ENCODE measurements around the gene PRDM5.

Gene PRDM5

DNA sequence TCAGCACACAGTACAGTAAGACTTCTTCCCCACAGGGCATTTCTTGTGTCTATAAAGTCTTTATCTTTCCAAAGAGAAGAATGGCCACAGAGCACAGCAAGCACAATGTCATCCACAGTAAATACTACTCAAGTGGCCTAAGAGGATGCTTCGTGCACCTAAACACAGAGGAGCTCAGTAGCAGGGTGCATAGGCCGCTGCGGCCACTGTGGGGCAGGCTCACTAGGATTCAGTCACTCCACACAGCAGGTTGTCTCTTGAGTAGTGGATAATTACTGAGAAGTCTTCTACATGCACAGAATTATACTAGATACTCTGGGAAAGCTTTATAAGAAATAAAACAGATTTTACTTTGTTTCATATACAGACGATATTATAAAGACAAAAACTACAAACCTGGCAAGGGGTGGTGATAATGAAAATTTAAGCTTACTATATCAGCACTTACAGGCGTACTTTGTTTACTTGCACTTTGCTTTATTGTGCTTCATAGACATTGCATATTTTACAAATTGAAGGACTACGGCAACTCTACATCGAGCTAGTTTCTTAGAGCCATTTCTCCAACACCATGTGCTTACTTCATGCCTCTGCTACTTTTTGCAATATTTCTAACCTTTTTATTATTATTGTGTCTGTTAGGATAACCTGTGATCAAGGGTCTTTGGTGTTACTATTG lies 78.5 kb downstream of the PRDM5 start:
- CTCF ChIA-PET: interaction anchor here (1.0 to 1.3 kb wide), 2 partner anchors 30 to 112 kb away, joined by 3 read pairs; no protein-coding TSS in a partner anchor
- TF ChIP-seq CTCF (IDR thresholded peaks at IDR 0.05; ENCODE audit: control extremely low read depth, extremely low read depth, low read depth, missing control alignments): no peak
- no peak for DNase-seq (ENCODE audit: extremely low spot score)
- POLR2A ChIA-PET: no interaction called here

GRCh38 chr4:120842031-120842430 lies 80.5 kb downstream of the PRDM5 start:
- TF ChIP-seq CTCF (IDR thresholded peaks at IDR 0.05; ENCODE audit: control extremely low read depth, extremely low read depth, low read depth, missing control alignments): no peak
- no peak for DNase-seq (ENCODE audit: extremely low spot score)
- POLR2A ChIA-PET: no interaction called here
- CTCF ChIA-PET: no interaction called here

GRCh38 chr4:120841580-120841979 lies 80.9 kb downstream of the PRDM5 start:
- POLR2A ChIA-PET: no interaction called here
- TF ChIP-seq CTCF (IDR thresholded peaks at IDR 0.05; ENCODE audit: control extremely low read depth, extremely low read depth, low read depth, missing control alignments): no peak
- CTCF ChIA-PET: no interaction called here
- no peak for DNase-seq (ENCODE audit: extremely low spot score)

GRCh38 chr4:120839974-120840751 lies 82.4 kb downstream of the PRDM5 start:
- no peak for TF ChIP-seq CTCF (IDR thresholded peaks at IDR 0.05; ENCODE audit: control extremely low read depth, extremely low read depth, low read depth, missing control alignments)
- DNase-seq (ENCODE audit: extremely low spot score): no peak
- ChIA-PET CTCF (no interaction called here), POLR2A (no interaction called here)

- ChIA-PET CTCF (interaction anchor here (0.8 kb wide), 1 partner anchor 40 kb away, joined by 3 read pairs; no protein-coding TSS in a partner anchor), POLR2A (no interaction called here)
- DNase-seq (ENCODE audit: extremely low spot score): no peak
- no peak for TF ChIP-seq CTCF (IDR thresholded peaks at IDR 0.05; ENCODE audit: control extremely low read depth, extremely low read depth, low read depth, missing control alignments)
Observed at GRCh38 chr4:120839334-120839973, 83.1 kb downstream of the PRDM5 start.

DNA sequence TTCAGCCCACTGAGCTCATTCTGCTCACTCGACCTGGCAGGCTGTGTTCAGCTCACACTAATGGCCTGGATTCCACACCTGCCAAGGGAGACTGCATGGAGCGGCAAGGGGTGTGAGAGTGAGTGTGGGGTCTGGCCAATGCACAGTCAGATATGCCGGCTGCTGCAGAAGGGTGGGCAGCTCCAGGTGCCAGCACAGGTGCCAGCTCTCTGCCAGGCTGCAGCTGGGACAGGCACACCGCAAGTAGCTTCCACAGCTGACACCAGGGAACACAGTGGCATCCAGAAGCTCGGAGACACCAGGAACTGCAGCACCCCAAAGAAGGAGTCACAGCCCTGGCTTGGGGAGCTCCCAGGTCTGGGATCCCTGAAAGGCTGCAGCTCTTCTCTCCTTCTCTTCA lies 83.7 kb downstream of the PRDM5 start:
- no peak for TF ChIP-seq CTCF (IDR thresholded peaks at IDR 0.05; ENCODE audit: control extremely low read depth, extremely low read depth, low read depth, missing control alignments)
- ChIA-PET POLR2A (no interaction called here), CTCF (interaction anchor here (0.8 kb wide), 1 partner anchor 41 kb away, joined by 3 read pairs; no protein-coding TSS in a partner anchor)
- no peak for DNase-seq (ENCODE audit: extremely low spot score)

Data from GM10248 (cell line).